HFF-Myc (cell line): ENCODE data around the gene HES7.

ENCODE experiments used
- DNase-seq: peaks from one replicate; pipeline ENCODE4 v3.0.0-alpha.2; 2011; ENCODE audit warnings: low read depth; ENCODE audit errors: extremely low read depth
- H3K4me3 ChIP-seq: replicated peaks from 2 replicates; pipeline ENCODE4 v1.5.1; 2011; ENCODE audit warnings: low read depth, mild to moderate bottlenecking, control low read depth, low read length
- CTCF ChIP-seq: IDR thresholded peaks from 2 replicates; pipeline ENCODE4 v1.5.1; 2012; ENCODE audit warnings: mild to moderate bottlenecking, low read depth, low read length, control low read depth; ENCODE audit errors: missing control alignments

HES7 gene

GRCh38 chr17:8117980-8118768 is 5.7 kb downstream of the HES7 start, which contains the start of gene ALOXE3:
ALOXE3 (minus strand) TSS chr17:8118514; CDS start chr17:8117990, 524 bp downstream.
- no peak for TF ChIP-seq CTCF
- H3K4me3 ChIP-seq = peak within 1 kb of the TSS; percentile 64
- DNase-seq = no peak

- no peak for TF ChIP-seq CTCF
- peak overlapping the region; percentile 64 for H3K4me3 ChIP-seq
- no peak for DNase-seq
Measured at GRCh38 chr17:8117367-8117979, 6.4 kb downstream of the HES7 start.

- no peak for DNase-seq
- no peak overlapping the region for H3K4me3 ChIP-seq
- no peak for TF ChIP-seq CTCF
Measured at GRCh38 chr17:8116776-8117175, 7.1 kb downstream of the HES7 start.

- H3K4me3 ChIP-seq = no peak overlapping the region
- no peak for TF ChIP-seq CTCF
- no peak for DNase-seq
Measured at GRCh38 chr17:8110907-8111306, 13.0 kb downstream of the HES7 start.

GRCh38 chr17:8110456-8110804 is 13.5 kb downstream of the HES7 start:
- peak; percentile 12 for TF ChIP-seq CTCF
- no peak overlapping the region for H3K4me3 ChIP-seq
- DNase-seq = no peak

- TF ChIP-seq CTCF = peak; percentile 79
- no peak overlapping the region for H3K4me3 ChIP-seq
- DNase-seq = no peak
Measured at GRCh38 chr17:8109661-8110455, 14.0 kb downstream of the HES7 start.
